Raji (cell line): Measurements from ENCODE around the gene MLST8.

ENCODE experiments used
- POLR2A ChIP-seq: IDR thresholded peaks from 2 replicates; pipeline ENCODE4 v1.6.1; 2011; ENCODE audit warnings: low read depth, low read length, control low read depth; ENCODE audit not compliant: insufficient read depth

Gene MLST8

GRCh38 chr16:2235695-2236336 lies 30.6 kb downstream of the MLST8 start:
- TF ChIP-seq POLR2A, result no peak

GRCh38 chr16:2236337-2237101 lies 31.3 kb downstream of the MLST8 start, which contains the start of gene DNASE1L2:
Gene DNASE1L2 (plus strand): TSS chr16:2236444. CDS start chr16:2236817, 373 bp downstream.
- no peak for TF ChIP-seq POLR2A

- TF ChIP-seq POLR2A, result no peak
Measured at GRCh38 chr16:2237102-2237482, 31.8 kb downstream of the MLST8 start.

- TF ChIP-seq POLR2A, result no peak
Measured at GRCh38 chr16:2237493-2238149, 32.4 kb downstream of the MLST8 start.

GRCh38 chr16:2238150-2238837 lies 33.0 kb downstream of the MLST8 start:
- TF ChIP-seq POLR2A, result 0 out of 2 replicates have a peak, but pooled peaks have one; percentile 19

GRCh38 chr16:2238838-2239675 lies 33.8 kb downstream of the MLST8 start:
- TF ChIP-seq POLR2A, result no peak

GRCh38 chr16:2242598-2242997 lies 37.3 kb downstream of the MLST8 start:
- TF ChIP-seq POLR2A, result no peak

GRCh38 chr16:2243031-2243528 lies 37.8 kb downstream of the MLST8 start:
- TF ChIP-seq POLR2A, result no peak

- 0 out of 2 replicates have a peak, but pooled peaks have one; percentile 13 for TF ChIP-seq POLR2A
Measured at GRCh38 chr16:2243781-2244180, 38.5 kb downstream of the MLST8 start.

GRCh38 chr16:2244301-2244700 lies 39.0 kb downstream of the MLST8 start:
- no peak for TF ChIP-seq POLR2A

GRCh38 chr16:2244926-2245795 lies 39.9 kb downstream of the MLST8 start:
- TF ChIP-seq POLR2A, result no peak

- no peak for TF ChIP-seq POLR2A
Measured at GRCh38 chr16:2246301-2246885, 41.1 kb downstream of the MLST8 start.

GRCh38 chr16:2250652-2251295 lies 45.5 kb downstream of the MLST8 start:
- no peak for TF ChIP-seq POLR2A
